GM23338 (cell line): ENCODE data around the gene CELSR1. TPM values are rescaled to one million over a fixed set of nuclear protein-coding genes. Genes with fewer than 3 reads are reported as not detected.

Experiments used
- ATAC-seq: fragments of 200-7000 bp; cut with Tn5 transposase; 3 replicates; pipeline ENCODE4 v1.9.1; 2020
- DNase-seq: peaks from one replicate; pipeline ENCODE4 v3.0.0-alpha.2; 2015; ENCODE audit warnings: low spot score
- H2AFZ ChIP-seq: fragments of 200-600 bp; sonication (generic); 2 replicates; pipeline ENCODE4 v1.8.0; 2016; ENCODE audit warnings: antibody characterized with exemption, mild to moderate bottlenecking, moderate library complexity
- H3F3A ChIP-seq: fragments of 200-600 bp; sonication (generic); replicated peaks from 2 replicates; pipeline ENCODE4 v1.8.0; 2017; ENCODE audit warnings: antibody characterized with exemption, mixed run types, low read depth
- H3K27ac ChIP-seq: fragments of 200-600 bp; sonication (generic); 2 replicates; pipeline ENCODE4 v1.6.1; 2016; ENCODE audit warnings: low read depth
- H3K27me3 ChIP-seq: fragments of 200-600 bp; sonication (generic); 2 replicates; pipeline ENCODE4 v1.8.0; 2016; ENCODE audit warnings: mild to moderate bottlenecking, mixed run types, moderate library complexity; ENCODE audit not compliant: insufficient read depth
- H3K36me3 ChIP-seq: fragments of 200-600 bp; sonication (generic); 2 replicates; pipeline ENCODE4 v1.8.0; 2016; ENCODE audit warnings: mild to moderate bottlenecking; ENCODE audit not compliant: insufficient read depth
- H3K4me1 ChIP-seq: fragments of 200-600 bp; sonication (generic); 2 replicates; pipeline ENCODE4 v1.8.0; 2016; ENCODE audit warnings: mild to moderate bottlenecking, moderate library complexity; ENCODE audit not compliant: insufficient read depth
- H3K4me2 ChIP-seq: fragments of 200-600 bp; sonication (generic); 2 replicates; pipeline ENCODE4 v1.7.1; 2017; ENCODE audit warnings: mixed run types
- H3K4me3 ChIP-seq: fragments of 200-600 bp; sonication (generic); 2 replicates; pipeline ENCODE4 v1.6.1; 2016; ENCODE audit warnings: mixed run types
- H3K79me2 ChIP-seq: fragments of 200-600 bp; sonication (generic); replicated peaks from 2 replicates; pipeline ENCODE4 v1.8.0; 2017; ENCODE audit warnings: mild to moderate bottlenecking; ENCODE audit not compliant: insufficient read depth
- H3K9me2 ChIP-seq: fragments of 200-600 bp; sonication (generic); 2 replicates; pipeline ENCODE4 v1.8.0; 2017; ENCODE audit not compliant: insufficient read depth
- H4K20me1 ChIP-seq: fragments of 200-600 bp; sonication (generic); replicated peaks from 2 replicates; pipeline ENCODE4 v1.8.0; 2017; ENCODE audit warnings: mild to moderate bottlenecking; ENCODE audit not compliant: insufficient read depth
- H3K27ac Mint-ChIP-seq: 2 replicates; pipeline ENCODE4 v1.8.0; 2020; ENCODE audit warnings: inconsistent platforms, mild to moderate bottlenecking, moderate library complexity, mixed read lengths
- H3K27me3 Mint-ChIP-seq: 3 replicates; pipeline ENCODE4 v1.8.0; 2022; ENCODE audit warnings: low read depth, mild to moderate bottlenecking, moderate library complexity, mixed read lengths, inconsistent platforms; ENCODE audit not compliant: insufficient read depth, poor library complexity
- H3K36me3 Mint-ChIP-seq: 3 replicates; pipeline ENCODE4 v1.8.0; 2021; ENCODE audit warnings: low read depth, mild to moderate bottlenecking, inconsistent platforms, moderate library complexity, mixed read lengths
- H3K4me1 Mint-ChIP-seq: 3 replicates; pipeline ENCODE4 v1.8.0; 2020; ENCODE audit warnings: mild to moderate bottlenecking, inconsistent platforms, mixed read lengths
- H3K4me3 Mint-ChIP-seq: 3 replicates; pipeline ENCODE4 v1.8.0; 2021; ENCODE audit warnings: moderate library complexity, mild to moderate bottlenecking, inconsistent platforms, mixed read lengths
- H3K9me3 Mint-ChIP-seq: 3 replicates; pipeline ENCODE4 v1.8.0; 2020; ENCODE audit warnings: moderate library complexity, mild to moderate bottlenecking, inconsistent platforms, mixed read lengths
- CREB1 ChIP-seq: fragments of 250-450 bp; sonication (Bioruptor Pico); IDR thresholded peaks from 2 replicates; pipeline ENCODE4 v1.5.0; 2020; ENCODE audit warnings: low read depth, mild to moderate bottlenecking, moderate library complexity
- EZH2 ChIP-seq: fragments of 200-600 bp; sonication (generic); IDR thresholded peaks from one replicate; pipeline ENCODE4 v1.8.0; 2017; ENCODE audit warnings: antibody characterized with exemption, mild to moderate bottlenecking, low read depth; ENCODE audit not compliant: unreplicated experiment
- EZH2phosphoT487 ChIP-seq: fragments of 200-600 bp; sonication (generic); IDR thresholded peaks from one replicate; pipeline ENCODE4 v1.8.1; 2018; ENCODE audit warnings: antibody characterized with exemption; ENCODE audit not compliant: unreplicated experiment
- JUNB ChIP-seq: IDR thresholded peaks from one replicate; pipeline ENCODE4 v1.6.1; 2016; ENCODE audit warnings: antibody characterized with exemption; ENCODE audit not compliant: unreplicated experiment
- NANOG ChIP-seq: IDR thresholded peaks from 2 replicates; pipeline ENCODE4 v1.6.1; 2016; ENCODE audit warnings: antibody characterized with exemption, borderline replicate concordance
- POLR2AphosphoS5 ChIP-seq: IDR thresholded peaks from 2 replicates; pipeline ENCODE4 v1.6.1; 2016; ENCODE audit warnings: antibody characterized with exemption, low read depth
- STAT1 ChIP-seq: IDR thresholded peaks from one replicate; pipeline ENCODE4 v1.6.1; 2016; ENCODE audit warnings: antibody characterized with exemption; ENCODE audit not compliant: unreplicated experiment
- ZNF114 ChIP-seq: fragments of 250-450 bp; sonication (Bioruptor Pico); IDR thresholded peaks from 2 replicates; pipeline ENCODE4 v1.5.0; 2020; ENCODE audit warnings: mild to moderate bottlenecking, moderate library complexity
- ZNF331 ChIP-seq: fragments of 250-450 bp; sonication (Bioruptor Pico); IDR thresholded peaks from 2 replicates; pipeline ENCODE4 v1.5.0; 2020; ENCODE audit warnings: low read depth, mild to moderate bottlenecking, moderate library complexity
- polyA plus RNA-seq: library from polyadenylated mRNA; unstranded; fragments of >200 nt; fragmentation: Nextera tagmentation; extraction: Ambion mirVana; gene quantifications from 2 replicates; pipeline ENCODE4 v1.2.1, GENCODE V29; 2016
- total RNA-seq: library from RNA; depleted of rRNA; stranded (reverse); fragments of >200 nt; shearing (Covaris generic); gene quantifications from 2 replicates; pipeline ENCODE4 v1.2.3, GENCODE V29; 2014
- TF ChIP-seq, protein P1 (sequence below): IDR thresholded peaks from one replicate; pipeline ENCODE4 v1.6.1; 2018; ENCODE audit warnings: antibody characterized with exemption; ENCODE audit not compliant: unreplicated experiment
- TF ChIP-seq, protein P2 (sequence below): IDR thresholded peaks from 2 replicates; pipeline ENCODE4 v1.6.1; 2016; ENCODE audit warnings: antibody characterized with exemption
- TF ChIP-seq, protein P3 (sequence below), 2 experiments: fragments of 200-600 bp in 1 of 2; sonication (generic) in 1 of 2; conservative IDR thresholded peaks; 2 replicates each; pipeline versions ENCODE4 v1.5.1 to v1.6.1; 2016 to 2017; ENCODE audit warnings: antibody characterized with exemption in 2 of 2, low read depth in 2 of 2, mild to moderate bottlenecking in 2 of 2, moderate library complexity in 1 of 2
- TF ChIP-seq, protein P4 (sequence below): fragments of 250-450 bp; sonication (Bioruptor Pico); IDR thresholded peaks from 2 replicates; pipeline ENCODE4 v1.5.0; 2020; ENCODE audit warnings: mild to moderate bottlenecking, moderate library complexity

Gene CELSR1
- total and polyA plus RNA-seq, 2 experiments from 2014 or later: 4.8 to 20.4 TPM

DNA sequence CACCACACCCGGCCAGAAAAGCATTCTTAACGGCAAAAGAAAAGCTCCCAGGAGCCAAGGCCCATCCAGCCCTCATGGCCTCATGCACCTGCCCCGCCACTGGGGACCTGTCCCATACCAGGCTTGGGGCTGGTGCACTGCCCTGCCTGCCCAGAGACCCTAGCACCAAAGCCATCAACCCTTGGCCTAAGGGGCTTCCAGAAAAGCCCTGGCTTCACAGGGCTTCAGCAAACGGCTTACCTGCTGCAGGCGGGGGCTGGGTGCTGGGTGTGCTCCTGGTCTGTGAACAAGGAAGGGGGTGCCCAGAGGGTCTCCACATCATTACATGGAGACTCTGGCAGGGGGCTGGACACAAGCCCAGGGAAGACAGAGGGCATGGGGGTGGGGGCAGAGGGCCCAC, 89.5 kb downstream of the CELSR1 start:
- no peak for DNase-seq
- H3K79me2 ChIP-seq: no peaks in the 10 kb centered on the region

More for the DNA sequence above, 89.5 kb downstream of the CELSR1 start:
- H3K4me3 ChIP-seq: no peak overlapping the region
- peaks cover 17% of the 10 kb centered on the region for H3K4me1 Mint-ChIP-seq
- H3K27me3 Mint-ChIP-seq: peaks cover 6% of the 10 kb centered on the region
- no peaks in the 10 kb centered on the region; the same call in 1 of the 2 replicates for H3F3A ChIP-seq
- no peak overlapping the region for H3K27ac ChIP-seq
- ATAC-seq: no peak
- H3K4me1 ChIP-seq: peaks cover 12% of the 10 kb centered on the region; the same call in 1 of the 2 replicates
- no peak overlapping the region for H3K4me3 Mint-ChIP-seq
- H3K36me3 ChIP-seq: no peaks in the 10 kb centered on the region
- no peaks in the 10 kb centered on the region for H3K36me3 Mint-ChIP-seq
- TF ChIP-seq, protein P1, sequence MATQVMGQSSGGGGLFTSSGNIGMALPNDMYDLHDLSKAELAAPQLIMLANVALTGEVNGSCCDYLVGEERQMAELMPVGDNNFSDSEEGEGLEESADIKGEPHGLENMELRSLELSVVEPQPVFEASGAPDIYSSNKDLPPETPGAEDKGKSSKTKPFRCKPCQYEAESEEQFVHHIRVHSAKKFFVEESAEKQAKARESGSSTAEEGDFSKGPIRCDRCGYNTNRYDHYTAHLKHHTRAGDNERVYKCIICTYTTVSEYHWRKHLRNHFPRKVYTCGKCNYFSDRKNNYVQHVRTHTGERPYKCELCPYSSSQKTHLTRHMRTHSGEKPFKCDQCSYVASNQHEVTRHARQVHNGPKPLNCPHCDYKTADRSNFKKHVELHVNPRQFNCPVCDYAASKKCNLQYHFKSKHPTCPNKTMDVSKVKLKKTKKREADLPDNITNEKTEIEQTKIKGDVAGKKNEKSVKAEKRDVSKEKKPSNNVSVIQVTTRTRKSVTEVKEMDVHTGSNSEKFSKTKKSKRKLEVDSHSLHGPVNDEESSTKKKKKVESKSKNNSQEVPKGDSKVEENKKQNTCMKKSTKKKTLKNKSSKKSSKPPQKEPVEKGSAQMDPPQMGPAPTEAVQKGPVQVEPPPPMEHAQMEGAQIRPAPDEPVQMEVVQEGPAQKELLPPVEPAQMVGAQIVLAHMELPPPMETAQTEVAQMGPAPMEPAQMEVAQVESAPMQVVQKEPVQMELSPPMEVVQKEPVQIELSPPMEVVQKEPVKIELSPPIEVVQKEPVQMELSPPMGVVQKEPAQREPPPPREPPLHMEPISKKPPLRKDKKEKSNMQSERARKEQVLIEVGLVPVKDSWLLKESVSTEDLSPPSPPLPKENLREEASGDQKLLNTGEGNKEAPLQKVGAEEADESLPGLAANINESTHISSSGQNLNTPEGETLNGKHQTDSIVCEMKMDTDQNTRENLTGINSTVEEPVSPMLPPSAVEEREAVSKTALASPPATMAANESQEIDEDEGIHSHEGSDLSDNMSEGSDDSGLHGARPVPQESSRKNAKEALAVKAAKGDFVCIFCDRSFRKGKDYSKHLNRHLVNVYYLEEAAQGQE: no peak
- no peak for TF ChIP-seq EZH2
- TF ChIP-seq STAT1: no peak
- TF ChIP-seq, protein P2, sequence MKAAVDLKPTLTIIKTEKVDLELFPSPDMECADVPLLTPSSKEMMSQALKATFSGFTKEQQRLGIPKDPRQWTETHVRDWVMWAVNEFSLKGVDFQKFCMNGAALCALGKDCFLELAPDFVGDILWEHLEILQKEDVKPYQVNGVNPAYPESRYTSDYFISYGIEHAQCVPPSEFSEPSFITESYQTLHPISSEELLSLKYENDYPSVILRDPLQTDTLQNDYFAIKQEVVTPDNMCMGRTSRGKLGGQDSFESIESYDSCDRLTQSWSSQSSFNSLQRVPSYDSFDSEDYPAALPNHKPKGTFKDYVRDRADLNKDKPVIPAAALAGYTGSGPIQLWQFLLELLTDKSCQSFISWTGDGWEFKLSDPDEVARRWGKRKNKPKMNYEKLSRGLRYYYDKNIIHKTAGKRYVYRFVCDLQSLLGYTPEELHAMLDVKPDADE: no peak
- no peak for TF ChIP-seq NANOG
- TF ChIP-seq ZNF114 (CRISPR knock-in tag): no peak
- no peak for TF ChIP-seq CREB1 (CRISPR knock-in tag)
- no peak for TF ChIP-seq JUNB
- no peak for TF ChIP-seq ZNF331 (CRISPR knock-in tag)
- no peak for TF ChIP-seq POLR2AphosphoS5
- no peak for TF ChIP-seq EZH2phosphoT487
- TF ChIP-seq, protein P3, sequence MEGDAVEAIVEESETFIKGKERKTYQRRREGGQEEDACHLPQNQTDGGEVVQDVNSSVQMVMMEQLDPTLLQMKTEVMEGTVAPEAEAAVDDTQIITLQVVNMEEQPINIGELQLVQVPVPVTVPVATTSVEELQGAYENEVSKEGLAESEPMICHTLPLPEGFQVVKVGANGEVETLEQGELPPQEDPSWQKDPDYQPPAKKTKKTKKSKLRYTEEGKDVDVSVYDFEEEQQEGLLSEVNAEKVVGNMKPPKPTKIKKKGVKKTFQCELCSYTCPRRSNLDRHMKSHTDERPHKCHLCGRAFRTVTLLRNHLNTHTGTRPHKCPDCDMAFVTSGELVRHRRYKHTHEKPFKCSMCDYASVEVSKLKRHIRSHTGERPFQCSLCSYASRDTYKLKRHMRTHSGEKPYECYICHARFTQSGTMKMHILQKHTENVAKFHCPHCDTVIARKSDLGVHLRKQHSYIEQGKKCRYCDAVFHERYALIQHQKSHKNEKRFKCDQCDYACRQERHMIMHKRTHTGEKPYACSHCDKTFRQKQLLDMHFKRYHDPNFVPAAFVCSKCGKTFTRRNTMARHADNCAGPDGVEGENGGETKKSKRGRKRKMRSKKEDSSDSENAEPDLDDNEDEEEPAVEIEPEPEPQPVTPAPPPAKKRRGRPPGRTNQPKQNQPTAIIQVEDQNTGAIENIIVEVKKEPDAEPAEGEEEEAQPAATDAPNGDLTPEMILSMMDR (conservative IDR thresholded peaks at IDR 0.05; ENCODE audit: low read depth in 2 of 2): no peak
- TF ChIP-seq, protein P4, sequence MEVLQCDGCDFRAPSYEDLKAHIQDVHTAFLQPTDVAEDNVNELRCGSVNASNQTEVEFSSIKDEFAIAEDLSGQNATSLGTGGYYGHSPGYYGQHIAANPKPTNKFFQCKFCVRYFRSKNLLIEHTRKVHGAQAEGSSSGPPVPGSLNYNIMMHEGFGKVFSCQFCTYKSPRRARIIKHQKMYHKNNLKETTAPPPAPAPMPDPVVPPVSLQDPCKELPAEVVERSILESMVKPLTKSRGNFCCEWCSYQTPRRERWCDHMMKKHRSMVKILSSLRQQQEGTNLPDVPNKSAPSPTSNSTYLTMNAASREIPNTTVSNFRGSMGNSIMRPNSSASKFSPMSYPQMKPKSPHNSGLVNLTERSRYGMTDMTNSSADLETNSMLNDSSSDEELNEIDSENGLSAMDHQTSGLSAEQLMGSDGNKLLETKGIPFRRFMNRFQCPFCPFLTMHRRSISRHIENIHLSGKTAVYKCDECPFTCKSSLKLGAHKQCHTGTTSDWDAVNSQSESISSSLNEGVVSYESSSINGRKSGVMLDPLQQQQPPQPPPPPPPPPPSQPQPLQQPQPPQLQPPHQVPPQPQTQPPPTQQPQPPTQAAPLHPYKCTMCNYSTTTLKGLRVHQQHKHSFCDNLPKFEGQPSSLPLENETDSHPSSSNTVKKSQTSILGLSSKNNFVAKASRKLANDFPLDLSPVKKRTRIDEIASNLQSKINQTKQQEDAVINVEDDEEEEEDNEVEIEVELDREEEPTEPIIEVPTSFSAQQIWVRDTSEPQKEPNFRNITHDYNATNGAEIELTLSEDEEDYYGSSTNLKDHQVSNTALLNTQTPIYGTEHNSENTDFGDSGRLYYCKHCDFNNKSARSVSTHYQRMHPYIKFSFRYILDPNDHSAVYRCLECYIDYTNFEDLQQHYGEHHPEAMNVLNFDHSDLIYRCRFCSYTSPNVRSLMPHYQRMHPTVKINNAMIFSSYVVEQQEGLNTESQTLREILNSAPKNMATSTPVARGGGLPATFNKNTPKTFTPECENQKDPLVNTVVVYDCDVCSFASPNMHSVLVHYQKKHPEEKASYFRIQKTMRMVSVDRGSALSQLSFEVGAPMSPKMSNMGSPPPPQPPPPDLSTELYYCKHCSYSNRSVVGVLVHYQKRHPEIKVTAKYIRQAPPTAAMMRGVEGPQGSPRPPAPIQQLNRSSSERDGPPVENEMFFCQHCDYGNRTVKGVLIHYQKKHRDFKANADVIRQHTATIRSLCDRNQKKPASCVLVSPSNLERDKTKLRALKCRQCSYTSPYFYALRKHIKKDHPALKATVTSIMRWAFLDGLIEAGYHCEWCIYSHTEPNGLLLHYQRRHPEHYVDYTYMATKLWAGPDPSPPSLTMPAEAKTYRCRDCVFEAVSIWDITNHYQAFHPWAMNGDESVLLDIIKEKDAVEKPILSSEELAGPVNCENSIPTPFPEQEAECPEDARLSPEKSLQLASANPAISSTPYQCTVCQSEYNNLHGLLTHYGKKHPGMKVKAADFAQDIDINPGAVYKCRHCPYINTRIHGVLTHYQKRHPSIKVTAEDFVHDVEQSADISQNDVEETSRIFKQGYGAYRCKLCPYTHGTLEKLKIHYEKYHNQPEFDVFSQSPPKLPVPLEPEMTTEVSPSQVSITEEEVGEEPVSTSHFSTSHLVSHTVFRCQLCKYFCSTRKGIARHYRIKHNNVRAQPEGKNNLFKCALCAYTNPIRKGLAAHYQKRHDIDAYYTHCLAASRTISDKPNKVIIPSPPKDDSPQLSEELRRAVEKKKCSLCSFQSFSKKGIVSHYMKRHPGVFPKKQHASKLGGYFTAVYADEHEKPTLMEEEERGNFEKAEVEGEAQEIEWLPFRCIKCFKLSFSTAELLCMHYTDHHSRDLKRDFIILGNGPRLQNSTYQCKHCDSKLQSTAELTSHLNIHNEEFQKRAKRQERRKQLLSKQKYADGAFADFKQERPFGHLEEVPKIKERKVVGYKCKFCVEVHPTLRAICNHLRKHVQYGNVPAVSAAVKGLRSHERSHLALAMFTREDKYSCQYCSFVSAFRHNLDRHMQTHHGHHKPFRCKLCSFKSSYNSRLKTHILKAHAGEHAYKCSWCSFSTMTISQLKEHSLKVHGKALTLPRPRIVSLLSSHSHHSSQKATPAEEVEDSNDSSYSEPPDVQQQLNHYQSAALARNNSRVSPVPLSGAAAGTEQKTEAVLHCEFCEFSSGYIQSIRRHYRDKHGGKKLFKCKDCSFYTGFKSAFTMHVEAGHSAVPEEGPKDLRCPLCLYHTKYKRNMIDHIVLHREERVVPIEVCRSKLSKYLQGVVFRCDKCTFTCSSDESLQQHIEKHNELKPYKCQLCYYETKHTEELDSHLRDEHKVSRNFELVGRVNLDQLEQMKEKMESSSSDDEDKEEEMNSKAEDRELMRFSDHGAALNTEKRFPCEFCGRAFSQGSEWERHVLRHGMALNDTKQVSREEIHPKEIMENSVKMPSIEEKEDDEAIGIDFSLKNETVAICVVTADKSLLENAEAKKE (CRISPR knock-in tag): no peak
- no peaks in the 10 kb centered on the region for H3K27me3 ChIP-seq
- no peak overlapping the region for H2AFZ ChIP-seq
- H4K20me1 ChIP-seq: no peaks in the 10 kb centered on the region
- H3K27ac Mint-ChIP-seq: no peak overlapping the region
- no peak overlapping the region for H3K4me2 ChIP-seq
- H3K9me2 ChIP-seq: no peaks in the 10 kb centered on the region
- H3K9me3 Mint-ChIP-seq: no peaks in the 10 kb centered on the region
